ENCODE results near the gene ARSD. TPM values are rescaled to one million over a fixed set of nuclear protein-coding genes. Genes with fewer than 3 reads are reported as not detected.

The ARSD gene
- 10.3 TPM for total RNA-seq

GRCh38 chrX:2928583-2929434 is at the start of gene ARSD:
TSS of gene ARSD (minus strand) at chrX:2929339. CDS start at chrX:2929275, 64 bp downstream.

Other genes starting within 250 kb of the ARSD start
- 20.0 TPM for gene CD99, start 238.0 kb downstream of the ARSD start, total RNA-seq
- gene XG, start 177.3 kb downstream of the ARSD start, total RNA-seq = not detected
- gene GYG2, start 100.4 kb downstream of the ARSD start, total RNA-seq = 5.6 TPM
- not detected for gene ARSH, start 77.2 kb upstream of the ARSD start, total RNA-seq
- gene ARSF, start 112.1 kb upstream of the ARSD start, total RNA-seq = 2.5 TPM